Transverse colon (tissue), 4 donors: ENCODE measurements around the gene PRKAG1.

Source experiments
- CTCF ChIP-seq, 5 experiments: fragments of 200-600 bp in 3 of 5; fragments of 450-650 bp in 2 of 5; sonication (generic) in 3 of 5; IDR thresholded peaks; 1 replicate in 2 of 5; 2 replicates in 3 of 5; pipeline ENCODE4 v1.5.1; 2016 to 2017; ENCODE audit warnings: antibody characterized with exemption in 5 of 5, inconsistent platforms in 3 of 5, mild to moderate bottlenecking in 2 of 5, moderate library complexity in 1 of 5
- EP300 ChIP-seq: sonication (generic); formaldehyde crosslinking; IDR thresholded peaks from one replicate; pipeline ENCODE4 v1.6.1; 2017; ENCODE audit warnings: antibody characterized with exemption, low read depth
- POLR2AphosphoS5 ChIP-seq, 3 donors: sonication (generic); formaldehyde crosslinking; IDR thresholded peaks; one replicate each; pipeline ENCODE4 v1.6.1; 2016; ENCODE audit warnings: antibody characterized with exemption in 3 of 3

GRCh38 chr12:49038291-49038955, 19.8 kb upstream of the PRKAG1 start:
- no peak for TF ChIP-seq CTCF (IDR thresholded peaks at IDR 0.05)
- TF ChIP-seq POLR2AphosphoS5 (IDR thresholded peaks at IDR 0.05) = no peak
- TF ChIP-seq EP300 = no peak
